Measurements from ENCODE around the gene MGAT4C.

- TF ChIP-seq ESRRG (CRISPR knock-in tag; IDR thresholded peaks at IDR 0.05) = no peak
- TF ChIP-seq GLIS3 (CRISPR knock-in tag; IDR thresholded peaks at IDR 0.05) = no peak
- TF ChIP-seq PATZ1 (CRISPR knock-in tag; IDR thresholded peaks at IDR 0.05; ENCODE audit: borderline replicate concordance) = no peak
- no peak for TF ChIP-seq ARNTL (CRISPR knock-in tag; IDR thresholded peaks at IDR 0.05; ENCODE audit: borderline replicate concordance, low read depth)
- TF ChIP-seq ISL1 (CRISPR knock-in tag; IDR thresholded peaks at IDR 0.05) = no peak
- no peak for TF ChIP-seq TOX (CRISPR knock-in tag; IDR thresholded peaks at IDR 0.05; ENCODE audit: borderline replicate concordance)
- TF ChIP-seq CSDC2 (CRISPR knock-in tag; IDR thresholded peaks at IDR 0.05) = no peak
- no peak for TF ChIP-seq ZNF8 (CRISPR knock-in tag; IDR thresholded peaks at IDR 0.05)
Observed at GRCh38 chr12:86194721-86195120, 61.5 kb downstream of the MGAT4C start.
